ENCODE measurements around the gene OSTF1. TPM values are rescaled to one million over a fixed set of nuclear protein-coding genes. Genes with fewer than 3 reads are reported as not detected.

OSTF1 gene
- polyA plus RNA-seq, 1 donor: 33.3 TPM

DNA sequence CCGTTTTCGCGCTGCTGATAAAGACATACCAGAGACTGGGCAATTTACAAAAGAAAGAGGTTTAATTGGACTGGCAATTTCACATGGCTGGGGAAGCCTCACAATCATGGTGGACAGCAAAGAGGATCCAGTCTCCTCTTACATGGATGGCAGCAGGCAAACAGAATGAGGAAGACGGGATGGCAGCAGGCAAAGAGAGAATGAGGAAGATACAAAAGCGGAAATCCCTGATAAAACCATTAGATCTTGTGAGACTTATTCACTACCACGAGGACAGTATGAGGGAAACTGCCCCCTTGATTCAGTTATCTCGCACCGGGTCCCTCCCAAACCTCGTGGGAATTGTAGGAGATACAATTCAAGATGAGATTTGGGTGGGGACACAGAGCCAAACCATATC lies 95.0 kb downstream of the OSTF1 start:
- Histone ChIP-seq H3K27ac (ENCODE audit: low read length) (no peak overlapping the region), H3K27me3 (ENCODE audit: control insufficient read depth, insufficient read depth, low read length) (no peaks in the 10 kb centered on the region), H3K4me3 (ENCODE audit: low read length) (no peak overlapping the region), H3K36me3 (ENCODE audit: control insufficient read depth, insufficient read depth, low read length) (no peaks in the 10 kb centered on the region), H3K4me1 (ENCODE audit: control insufficient read depth, insufficient read depth, low read length) (no peaks in the 10 kb centered on the region), H3K9me3 (ENCODE audit: control insufficient read depth, low read depth, low read length) (no peaks in the 10 kb centered on the region)
- WGBS (ENCODE audit: insufficient coverage, low lambda C conversion rate): 92% methylated on average over 4 of the region's 9 CpGs
- no peak for DNase-seq

DNA sequence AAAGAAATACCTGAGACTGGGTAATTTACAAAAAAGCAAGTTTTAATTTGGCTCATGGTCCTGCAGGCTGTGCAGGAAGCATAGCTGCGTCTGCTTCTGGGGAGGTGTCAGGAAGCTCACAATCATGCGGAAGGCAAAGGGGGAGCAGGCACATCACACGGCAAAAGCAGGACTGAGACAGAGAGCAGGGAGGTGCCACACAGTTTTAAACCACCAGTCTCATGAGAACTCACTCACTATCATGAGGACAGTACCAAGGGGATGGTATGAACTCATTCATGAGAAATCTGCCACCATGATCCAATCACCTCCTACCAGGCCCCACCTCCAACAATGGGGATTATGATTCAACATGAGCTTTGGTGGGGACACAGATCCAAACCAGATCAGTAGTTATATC lies 96.2 kb downstream of the OSTF1 start:
- Histone ChIP-seq H3K27ac (ENCODE audit: low read length) (no peak overlapping the region), H3K4me1 (ENCODE audit: control insufficient read depth, insufficient read depth, low read length) (no peaks in the 10 kb centered on the region), H3K27me3 (ENCODE audit: control insufficient read depth, insufficient read depth, low read length) (no peaks in the 10 kb centered on the region), H3K36me3 (ENCODE audit: control insufficient read depth, insufficient read depth, low read length) (no peaks in the 10 kb centered on the region), H3K9me3 (ENCODE audit: control insufficient read depth, low read depth, low read length) (no peaks in the 10 kb centered on the region), H3K4me3 (ENCODE audit: low read length) (no peak overlapping the region)
- no peak for DNase-seq
- WGBS (ENCODE audit: insufficient coverage, low lambda C conversion rate): no CpG with 5 or more reads among the region's 3 CpGs

DNA sequence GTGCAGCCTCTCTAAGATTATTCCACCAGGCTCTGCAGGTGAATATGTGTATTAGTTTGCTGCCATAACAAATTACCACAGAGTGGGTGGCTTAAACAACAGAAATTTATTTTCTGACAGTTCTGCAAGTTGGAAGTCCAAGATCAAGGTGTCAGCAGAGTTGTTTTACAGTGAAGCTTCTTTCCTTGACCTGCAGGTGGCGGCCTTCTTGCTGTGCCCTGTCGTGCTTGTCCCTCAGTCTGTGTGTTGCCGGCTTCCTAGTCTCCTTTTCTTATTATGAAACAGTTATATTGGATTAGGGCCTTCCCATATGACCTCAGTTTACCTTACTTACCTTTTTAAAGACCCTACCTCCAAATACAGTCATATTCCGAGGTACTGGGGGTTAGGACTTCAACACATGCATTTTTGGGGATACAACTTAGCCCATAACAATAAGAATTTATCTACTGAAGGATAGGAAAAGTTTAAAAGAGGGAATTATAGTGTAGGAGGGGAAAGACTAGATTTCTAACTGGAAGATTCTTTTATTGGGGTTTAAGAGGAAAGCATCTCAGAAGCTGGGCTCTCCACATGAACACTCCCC lies 97.4 kb downstream of the OSTF1 start:
- Histone ChIP-seq H3K36me3 (ENCODE audit: control insufficient read depth, insufficient read depth, low read length) (no peaks in the 10 kb centered on the region), H3K4me3 (ENCODE audit: low read length) (no peak overlapping the region), H3K27me3 (ENCODE audit: control insufficient read depth, insufficient read depth, low read length) (no peaks in the 10 kb centered on the region), H3K4me1 (ENCODE audit: control insufficient read depth, insufficient read depth, low read length) (no peaks in the 10 kb centered on the region), H3K9me3 (ENCODE audit: control insufficient read depth, low read depth, low read length) (no peaks in the 10 kb centered on the region), H3K27ac (ENCODE audit: low read length) (no peak overlapping the region)
- peak in 1 of 2 donors; percentile 22 for DNase-seq
- no CpG with 5 or more reads among the region's 4 CpGs for WGBS (ENCODE audit: insufficient coverage, low lambda C conversion rate)

DNA sequence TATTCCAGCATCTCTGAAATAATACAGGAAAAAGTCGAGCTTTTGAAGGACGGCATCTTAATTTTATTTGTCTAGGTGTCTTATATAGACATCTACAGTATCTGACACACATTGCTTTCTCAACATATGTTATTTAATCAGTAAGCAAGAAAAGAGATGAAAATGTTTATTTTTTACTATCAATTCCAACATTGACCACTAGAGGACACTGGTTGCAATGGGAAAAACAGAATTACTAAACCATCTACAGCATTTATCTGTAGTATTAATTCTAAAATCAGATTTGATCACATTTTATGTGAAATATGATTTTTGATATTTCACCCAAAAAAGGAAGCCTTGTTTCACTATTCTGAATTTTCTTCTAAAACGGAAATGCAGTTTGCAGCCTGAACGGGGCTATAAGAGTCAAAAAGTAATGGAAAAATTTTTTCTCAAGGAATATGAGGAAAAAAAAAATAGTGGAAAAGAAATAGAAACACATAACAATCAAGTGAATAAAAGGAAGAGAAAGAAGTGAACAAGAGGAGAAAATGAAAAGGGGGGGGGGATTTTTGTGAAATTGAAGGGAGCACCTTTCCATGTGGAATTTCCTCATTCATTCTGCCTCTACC lies 98.6 kb downstream of the OSTF1 start:
- H3K9me3 ChIP-seq (ENCODE audit: control insufficient read depth, low read depth, low read length): no peaks in the 10 kb centered on the region
- WGBS (ENCODE audit: insufficient coverage, low lambda C conversion rate): 31% methylated on average over 4 of the region's 4 CpGs

DNA sequence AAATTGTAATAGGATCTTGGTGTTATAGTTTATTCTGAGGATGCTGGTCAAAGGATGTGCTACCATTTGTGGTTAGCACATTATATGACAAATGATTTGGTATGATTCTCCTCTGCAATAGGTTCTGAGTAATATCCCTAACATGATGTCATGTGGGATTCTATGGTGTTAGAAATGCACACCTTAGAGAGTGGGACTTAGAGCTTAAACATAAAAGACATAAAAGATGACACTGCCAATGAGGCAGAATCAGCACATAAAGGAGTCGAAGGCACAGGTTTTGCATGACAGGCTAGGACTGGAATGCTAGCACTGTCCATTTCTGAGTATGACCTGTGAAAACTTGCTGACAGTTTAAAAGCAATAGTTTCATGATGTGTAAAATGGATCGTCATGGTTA lies 100.4 kb downstream of the OSTF1 start:
- Histone ChIP-seq H3K4me3 (ENCODE audit: low read length) (no peak overlapping the region), H3K27ac (ENCODE audit: low read length) (no peak overlapping the region), H3K4me1 (ENCODE audit: control insufficient read depth, insufficient read depth, low read length) (no peaks in the 10 kb centered on the region), H3K36me3 (ENCODE audit: control insufficient read depth, insufficient read depth, low read length) (no peaks in the 10 kb centered on the region), H3K27me3 (ENCODE audit: control insufficient read depth, insufficient read depth, low read length) (no peaks in the 10 kb centered on the region), H3K9me3 (ENCODE audit: control insufficient read depth, low read depth, low read length) (no peaks in the 10 kb centered on the region)
- 100% methylated on average over 2 of the region's 2 CpGs for WGBS (ENCODE audit: insufficient coverage, low lambda C conversion rate)
- DNase-seq: no peak

More for the DNA sequence above, 98.6 kb downstream of the OSTF1 start:
- Histone ChIP-seq H3K27me3 (ENCODE audit: control insufficient read depth, insufficient read depth, low read length) (no peaks in the 10 kb centered on the region), H3K36me3 (ENCODE audit: control insufficient read depth, insufficient read depth, low read length) (no peaks in the 10 kb centered on the region), H3K4me1 (ENCODE audit: control insufficient read depth, insufficient read depth, low read length) (no peaks in the 10 kb centered on the region), H3K4me3 (ENCODE audit: low read length) (no peak overlapping the region), H3K27ac (ENCODE audit: low read length) (no peak overlapping the region)
- no peak for DNase-seq

DNA sequence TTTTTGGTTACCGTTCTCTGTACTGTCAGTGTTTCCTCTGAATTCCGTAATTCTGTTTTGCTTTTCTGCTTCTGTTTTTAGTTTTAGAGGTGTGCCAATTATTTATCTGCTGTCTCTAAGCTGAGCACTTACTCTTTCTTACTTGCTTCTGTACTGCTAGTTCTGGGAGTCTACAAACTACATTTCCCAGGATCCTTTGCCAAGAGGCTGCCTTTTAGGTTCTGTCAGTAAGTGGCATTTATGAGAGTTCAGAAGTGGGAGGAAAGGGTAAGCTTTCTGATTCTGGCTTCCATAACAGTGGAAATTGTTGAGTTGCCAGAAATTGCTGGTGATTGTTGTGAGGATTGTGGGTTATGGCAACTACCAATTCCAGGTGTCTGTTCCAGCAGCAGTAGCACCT lies 102.4 kb downstream of the OSTF1 start:
- no peak for DNase-seq
- no peaks in the 10 kb centered on the region for H3K9me3 ChIP-seq (ENCODE audit: control insufficient read depth, low read depth, low read length)
- WGBS (ENCODE audit: insufficient coverage, low lambda C conversion rate): 100% methylated on average over 2 of the region's 2 CpGs
- no peaks in the 10 kb centered on the region for H3K27me3 ChIP-seq (ENCODE audit: control insufficient read depth, insufficient read depth, low read length)
- no peaks in the 10 kb centered on the region for H3K36me3 ChIP-seq (ENCODE audit: control insufficient read depth, insufficient read depth, low read length)
- no peaks in the 10 kb centered on the region for H3K4me1 ChIP-seq (ENCODE audit: control insufficient read depth, insufficient read depth, low read length)
- no peak overlapping the region for H3K27ac ChIP-seq (ENCODE audit: low read length)
- H3K4me3 ChIP-seq (ENCODE audit: low read length): no peak overlapping the region

Other genes with a start within 250 kb of the OSTF1 start
- 7.8 TPM for gene TRPM6, start 200.6 kb upstream of the OSTF1 start, polyA plus RNA-seq
- gene C9orf40, start 135.6 kb upstream of the OSTF1 start, polyA plus RNA-seq: 23.2 TPM
- 18.7 TPM for gene CARNMT1, start 60.2 kb upstream of the OSTF1 start, polyA plus RNA-seq
- gene NMRK1, start 359 bp upstream of the OSTF1 start, polyA plus RNA-seq: 39.8 TPM